GM12801 (cell line): ENCODE results near the gene CACNA1F.

ENCODE experiments used
- CTCF ChIP-seq: IDR thresholded peaks from one replicate; pipeline ENCODE4 v1.5.1; 2011; ENCODE audit warnings: control low read depth; ENCODE audit not compliant: insufficient read length; ENCODE audit errors: extremely low read depth

The CACNA1F gene

GRCh38 chrX:49233176-49233575 is at the start of gene CACNA1F:
Gene CACNA1F, minus strand, starts transcription at chrX:49233340. Its CDS starts 31 bp downstream, at chrX:49233309.
- no peak for TF ChIP-seq CTCF

DNA sequence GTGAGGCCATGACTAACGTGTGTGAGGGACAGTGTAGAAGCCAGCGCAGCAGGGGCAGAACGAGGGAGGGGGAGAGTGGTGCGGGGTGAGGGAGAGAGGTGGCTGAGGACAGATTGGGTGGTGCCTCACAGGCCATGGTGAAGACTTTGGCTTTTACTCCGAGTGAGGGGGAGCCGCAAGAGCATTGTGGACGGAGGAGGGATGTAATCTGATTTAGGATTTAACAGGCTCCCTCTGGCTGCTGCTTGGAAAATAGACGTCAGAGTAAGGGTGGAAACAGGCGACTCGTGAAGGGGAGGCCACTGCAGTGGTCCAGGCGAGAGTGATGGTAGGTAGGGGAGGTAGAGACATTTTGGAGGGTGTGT is 49.5 kb upstream of the CACNA1F start:
- TF ChIP-seq CTCF = no peak

DNA sequence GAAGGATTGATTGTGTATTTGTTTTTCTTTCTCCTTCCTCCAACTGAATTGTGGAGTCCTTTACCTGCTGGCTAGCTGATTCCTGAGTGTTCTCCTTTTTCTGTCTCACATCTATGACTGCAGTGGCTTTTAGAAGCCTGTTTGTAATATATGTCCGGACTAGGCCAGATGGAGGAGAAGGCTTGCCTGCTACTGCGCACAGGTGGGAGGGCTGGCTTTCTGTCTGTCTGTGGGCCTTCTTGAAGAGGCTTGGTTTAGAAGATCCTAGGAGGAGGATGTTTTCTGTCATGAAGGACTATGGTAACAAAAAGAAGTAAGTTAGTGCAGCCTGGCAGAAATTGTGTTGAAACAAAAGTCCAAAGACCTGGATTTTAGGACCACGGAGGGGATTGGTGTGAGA is 44.9 kb upstream of the CACNA1F start:
- TF ChIP-seq CTCF = no peak

GRCh38 chrX:49277535-49277830 is 44.3 kb upstream of the CACNA1F start:
- TF ChIP-seq CTCF = no peak

DNA sequence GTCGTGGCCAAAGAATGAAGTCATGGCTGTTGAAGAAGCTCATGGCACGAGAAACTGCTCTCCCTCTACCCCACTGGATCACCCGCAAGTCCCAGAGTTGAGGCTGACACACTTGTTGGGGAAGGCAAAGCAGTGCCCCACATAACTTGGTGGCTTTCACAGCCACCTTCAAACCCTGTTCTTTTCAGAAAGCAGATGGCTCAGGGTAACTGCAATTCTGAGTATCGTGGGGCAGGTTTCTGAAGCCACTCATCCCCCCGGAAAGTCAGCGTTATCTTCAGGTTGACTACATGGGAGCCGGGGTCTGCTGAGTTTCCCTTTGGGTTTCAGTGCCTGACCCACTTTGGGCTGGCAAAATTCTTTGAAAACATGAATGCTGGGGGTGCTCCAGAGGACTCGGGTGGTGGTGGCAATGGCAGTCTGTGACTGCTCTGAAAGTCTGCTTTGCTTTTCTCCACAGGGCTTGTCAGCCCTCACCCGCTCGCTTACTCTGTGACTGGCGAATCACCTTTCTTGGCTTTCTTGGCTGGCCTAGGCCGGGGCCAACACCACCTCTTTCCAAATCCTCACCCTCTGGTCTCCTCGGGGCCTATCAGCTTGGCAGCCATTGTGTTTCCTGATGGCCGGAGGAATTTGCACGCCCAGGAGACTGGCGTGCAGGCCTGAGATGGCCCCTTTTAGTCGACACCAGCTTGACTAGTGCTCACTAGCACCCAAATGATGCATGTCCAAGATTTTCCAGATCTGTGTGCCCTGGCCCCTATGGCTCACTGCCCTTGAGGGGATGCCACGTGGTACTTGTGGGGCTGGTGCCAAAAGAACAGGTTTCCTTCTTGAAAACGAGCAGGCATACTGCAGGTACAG is 43.8 kb upstream of the CACNA1F start:
- TF ChIP-seq CTCF = no peak

DNA sequence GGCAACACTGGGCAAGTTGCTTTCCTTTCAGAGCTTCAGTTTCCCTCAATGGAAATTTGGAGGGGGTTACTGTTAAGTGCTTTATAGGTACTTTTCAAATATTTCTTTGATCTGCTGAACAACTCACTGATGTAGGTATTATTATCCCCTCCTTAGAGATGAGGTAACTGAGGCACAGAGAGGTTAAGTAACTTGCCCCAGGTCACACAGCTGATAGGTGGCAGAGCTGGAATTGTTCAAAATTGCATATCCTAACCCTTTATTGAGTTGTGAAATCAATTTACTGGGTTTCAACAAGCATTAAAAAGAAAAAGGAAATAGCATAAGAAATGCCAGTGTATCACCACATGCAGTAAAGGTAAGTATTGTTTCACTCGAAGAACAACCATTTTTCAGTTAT is 43.1 kb upstream of the CACNA1F start:
- TF ChIP-seq CTCF = no peak

- no peak for TF ChIP-seq CTCF
These were observed 40.1 kb upstream of the CACNA1F start for GRCh38 chrX:49273181-49273727.

DNA sequence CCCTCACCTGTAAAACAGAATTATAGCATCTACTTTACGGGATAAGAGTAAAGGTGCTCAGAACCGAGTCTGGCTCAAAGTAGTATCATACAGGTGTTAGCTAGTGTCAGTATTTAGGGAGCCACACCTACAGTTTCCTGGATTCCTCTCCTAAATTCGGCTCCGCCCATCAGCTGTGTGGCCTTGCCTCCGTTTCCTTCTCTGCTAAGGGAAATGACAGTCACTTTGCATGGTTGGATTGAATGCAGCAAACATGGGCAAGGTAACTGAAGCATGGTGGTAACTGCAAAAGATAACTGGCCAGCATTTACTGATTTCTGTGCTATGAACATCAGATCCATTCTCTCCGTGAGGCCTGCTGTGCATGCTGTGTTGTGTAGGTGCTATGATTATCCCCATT is 39.3 kb upstream of the CACNA1F start:
- no peak for TF ChIP-seq CTCF
